ENCODE results near the gene NONO. TPM values are rescaled to one million over a fixed set of nuclear protein-coding genes. Genes with fewer than 3 reads are reported as not detected.

The NONO gene
- total RNA-seq, 4 donors from 2014 or later, result 173 to 304 (median 187) TPM

GRCh38 chrX:71251466-71251973 is 31.9 kb upstream of the NONO start:
- Histone ChIP-seq H3K4me1 (peaks cover 5 to 18% (median 6%) of the 10 kb centered on the region in 4 donors), H3K4me3 (no peak overlapping the region), H3K27me3 (no peaks in the 10 kb centered on the region), H3K36me3 (no peaks in the 10 kb centered on the region), H3K9me3 (no peaks in the 10 kb centered on the region), H3K27ac (no peak overlapping the region)
- peak; percentile 11 for DNase-seq
- intact Hi-C loops (cut with DNase I; ENCODE audit: low total_unique reads), result no loop called here
- in situ Hi-C loops (cut with MboI; ENCODE audit: low pct_ligation_motif_present in 1 of 4, low pct_unique_long_range_greater_than_20kb in 1 of 4, low sequenced_read_pairs in 3 of 4), result no loop called here
- 61% methylated on average over 8 of the region's 8 CpGs; no CpG with 5 or more reads in 1 of the 2 donors for WGBS, 2 donors (ENCODE audit: low coverage in 1 of 2)
- TF ChIP-seq EP300 (IDR thresholded peaks at IDR 0.05; ENCODE audit: low read depth) (no peak), CTCF (IDR thresholded peaks at IDR 0.05) (no peak), POLR2A (IDR thresholded peaks at IDR 0.05) (no peak), POLR2AphosphoS5 (IDR thresholded peaks at IDR 0.05) (no peak)

- intact Hi-C loops (cut with DNase I; ENCODE audit: low total_unique reads) (no loop called here), in situ Hi-C loops (cut with MboI; ENCODE audit: low pct_ligation_motif_present in 1 of 4, low pct_unique_long_range_greater_than_20kb in 1 of 4, low sequenced_read_pairs in 3 of 4) (no loop called here)
- Histone ChIP-seq H3K4me1 (peaks cover 5 to 18% (median 6%) of the 10 kb centered on the region in 4 donors), H3K27ac (no peak overlapping the region), H3K36me3 (no peaks in the 10 kb centered on the region), H3K27me3 (no peaks in the 10 kb centered on the region), H3K9me3 (no peaks in the 10 kb centered on the region), H3K4me3 (peak overlapping the region in 1 of 4 donors; percentile 48)
- DNase-seq, result no peak
- 79% methylated on average over 2 of the region's 2 CpGs; no CpG with 5 or more reads in 1 of the 2 donors for WGBS, 2 donors (ENCODE audit: low coverage in 1 of 2)
- no peak for TF ChIP-seq POLR2AphosphoS5 (IDR thresholded peaks at IDR 0.05)
- no peak for TF ChIP-seq POLR2A (IDR thresholded peaks at IDR 0.05)
- TF ChIP-seq CTCF (IDR thresholded peaks at IDR 0.05), result no peak
- TF ChIP-seq EP300 (IDR thresholded peaks at IDR 0.05; ENCODE audit: low read depth), result no peak
These were observed 31.2 kb upstream of the NONO start for GRCh38 chrX:71252221-71252620.

- WGBS, 2 donors (ENCODE audit: low coverage in 1 of 2), result 39% methylated on average over 32 of the region's 35 CpGs; no CpG with 5 or more reads in 1 of the 2 donors
- no peaks in the 10 kb centered on the region for H3K9me3 ChIP-seq
- in situ Hi-C loops (cut with MboI; ENCODE audit: low pct_ligation_motif_present in 1 of 4, low pct_unique_long_range_greater_than_20kb in 1 of 4, low sequenced_read_pairs in 3 of 4), result no loop called here
- H3K4me1 ChIP-seq, result peaks cover 5 to 18% (median 6%) of the 10 kb centered on the region in 4 donors
- H3K27ac ChIP-seq, result peak overlapping the region; percentile 82 to 92 (median 90)
- H3K27me3 ChIP-seq, result no peaks in the 10 kb centered on the region
- intact Hi-C loops (cut with DNase I; ENCODE audit: low total_unique reads), result no loop called here
- TF ChIP-seq POLR2A (IDR thresholded peaks at IDR 0.05) (no peak), CTCF (IDR thresholded peaks at IDR 0.05) (peak; percentile 17 to 48 (median 40))
- H3K36me3 ChIP-seq, result no peaks in the 10 kb centered on the region
- peak overlapping the region; percentile 40 to 83 (median 64) for H3K4me3 ChIP-seq
- DNase-seq, result peak; percentile 46
These were observed 30.0 kb upstream of the NONO start for GRCh38 chrX:71253253-71254091.

GRCh38 chrX:71254092-71254963 is 29.1 kb upstream of the NONO start, which contains the start of gene ZMYM3:
Gene ZMYM3, minus strand, starts transcription at chrX:71254140. Its CDS starts 885 bp downstream, at chrX:71253255.
- Histone ChIP-seq H3K4me1 (peaks cover 5 to 18% (median 6%) of the 10 kb centered on the region in 4 donors), H3K27ac (peak within 1 kb of the TSS; percentile 82 to 92 (median 90)), H3K27me3 (no peaks in the 10 kb centered on the region), H3K36me3 (no peaks in the 10 kb centered on the region), H3K4me3 (peak within 1 kb of the TSS; percentile 40 to 83 (median 64)), H3K9me3 (no peaks in the 10 kb centered on the region)
- 0 to 40% methylated on average over 1 to 45 of the region's 54 CpGs for WGBS, 2 donors (ENCODE audit: low coverage in 1 of 2)
- TF ChIP-seq POLR2A (IDR thresholded peaks at IDR 0.05) (peak; percentile 41), EP300 (IDR thresholded peaks at IDR 0.05; ENCODE audit: low read depth) (no peak), CTCF (IDR thresholded peaks at IDR 0.05) (no peak), POLR2AphosphoS5 (IDR thresholded peaks at IDR 0.05) (peak; percentile 45 to 62 (median 58))
- intact Hi-C loops (cut with DNase I; ENCODE audit: low total_unique reads) (no loop called here), in situ Hi-C loops (cut with MboI; ENCODE audit: low pct_ligation_motif_present in 1 of 4, low pct_unique_long_range_greater_than_20kb in 1 of 4, low sequenced_read_pairs in 3 of 4) (no loop called here)
- peak; percentile 88 for DNase-seq

All from transverse colon (tissue), 4 donors.